GM19351 (cell line): ENCODE measurements around the gene AQP11.
"Not testable (repeated sequence)": the region's sequence is repeated elsewhere in the genome, so short reads cannot be mapped to it uniquely, and the experiment has no call there.

Experiments used
- ATAC-seq: cut with Tn5 transposase; IDR thresholded peaks from one replicate; pipeline ENCODE4 v1.9.1; 2021; ENCODE audit warnings: mild to moderate bottlenecking, moderate library complexity; ENCODE audit not compliant: unreplicated experiment

AQP11 gene

GRCh38 chr11:77592727-77593126 is 3.0 kb downstream of the AQP11 start:
- ATAC-seq, result no peak

DNA sequence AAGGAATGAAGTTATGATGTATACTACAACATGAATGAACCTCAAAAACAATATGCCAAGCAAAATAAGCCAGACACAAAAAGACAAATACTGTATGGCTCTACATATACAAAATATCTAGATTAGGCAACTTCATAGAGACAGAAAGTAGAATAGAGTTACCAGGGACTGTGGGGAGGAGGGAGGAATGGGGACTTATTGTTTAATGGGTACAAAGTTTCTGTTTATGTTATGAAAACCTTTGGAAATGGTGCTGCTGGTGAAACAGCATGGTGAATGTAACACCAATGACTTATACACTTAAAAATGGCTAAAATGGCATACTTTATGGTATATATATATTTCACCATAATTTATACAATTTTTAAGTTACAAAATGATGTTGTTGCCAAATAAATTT is 4.1 kb downstream of the AQP11 start:
- no peak for ATAC-seq

DNA sequence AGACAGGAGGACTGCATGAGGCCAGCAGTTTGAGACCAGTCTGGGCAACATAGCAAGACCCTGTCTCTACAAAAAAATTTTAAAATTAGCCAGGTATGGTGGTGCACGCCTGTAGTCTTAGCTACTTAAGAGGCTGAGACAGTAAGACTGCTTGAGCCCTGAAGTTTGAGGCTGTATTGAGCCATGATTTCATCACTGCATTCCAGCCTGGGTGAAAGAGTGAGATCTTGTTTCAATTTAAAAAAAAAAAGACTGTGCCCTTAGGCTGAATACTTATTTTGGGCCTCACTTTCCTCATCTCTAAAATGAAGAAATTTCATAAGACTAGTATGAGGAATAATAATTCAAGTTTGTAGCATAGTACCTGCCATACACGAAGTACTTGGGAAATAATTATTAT is 6.9 kb downstream of the AQP11 start:
- no peak for ATAC-seq

DNA sequence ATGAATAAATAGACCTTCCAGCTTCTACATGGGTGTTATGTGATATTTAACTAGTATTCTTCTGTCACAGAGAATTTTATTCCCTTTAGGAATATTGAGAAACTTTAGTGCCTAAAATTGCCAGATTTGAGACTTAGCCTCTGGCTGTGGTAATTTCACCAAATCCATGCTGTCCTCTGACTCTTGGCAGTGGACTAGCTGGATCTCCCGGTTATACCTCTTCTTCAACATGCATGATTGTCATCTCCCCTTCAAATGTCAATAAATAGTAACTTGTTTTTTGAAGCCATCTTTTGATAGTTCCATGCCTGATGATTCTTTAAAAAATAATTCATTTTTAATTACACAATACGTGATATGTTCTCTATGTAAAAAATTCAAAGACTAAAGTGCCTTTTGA is 8.4 kb downstream of the AQP11 start:
- no peak for ATAC-seq

- no peak for ATAC-seq
Observed at GRCh38 chr11:77602381-77603088, 12.8 kb downstream of the AQP11 start.

DNA sequence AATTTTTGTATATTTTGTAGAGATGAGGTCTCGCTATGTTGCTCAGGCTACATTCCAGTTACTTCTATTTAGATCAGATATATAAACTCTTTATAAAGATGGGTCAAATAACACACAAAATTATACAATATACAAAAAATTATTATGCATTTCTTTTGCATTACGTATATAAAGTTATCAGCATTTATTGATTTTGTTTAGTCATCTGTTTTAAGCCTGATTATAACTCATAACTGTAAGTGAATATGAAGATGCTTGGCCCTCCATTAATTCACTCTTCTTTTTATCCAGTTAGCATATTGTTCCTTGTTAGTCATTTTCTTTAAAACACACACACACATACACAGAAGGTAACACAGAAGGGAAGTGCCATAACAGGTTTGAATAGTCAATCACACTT is 14.5 kb downstream of the AQP11 start:
- no peak for ATAC-seq

GRCh38 chr11:77609234-77609633 is 19.5 kb downstream of the AQP11 start:
- ATAC-seq, result no peak

GRCh38 chr11:77611921-77612320 is 22.2 kb downstream of the AQP11 start:
- no peak for ATAC-seq

- no peak for ATAC-seq
Observed at GRCh38 chr11:77617892-77618291, 28.1 kb downstream of the AQP11 start.

GRCh38 chr11:77619576-77620198 is 29.9 kb downstream of the AQP11 start:
- no peak for ATAC-seq

DNA sequence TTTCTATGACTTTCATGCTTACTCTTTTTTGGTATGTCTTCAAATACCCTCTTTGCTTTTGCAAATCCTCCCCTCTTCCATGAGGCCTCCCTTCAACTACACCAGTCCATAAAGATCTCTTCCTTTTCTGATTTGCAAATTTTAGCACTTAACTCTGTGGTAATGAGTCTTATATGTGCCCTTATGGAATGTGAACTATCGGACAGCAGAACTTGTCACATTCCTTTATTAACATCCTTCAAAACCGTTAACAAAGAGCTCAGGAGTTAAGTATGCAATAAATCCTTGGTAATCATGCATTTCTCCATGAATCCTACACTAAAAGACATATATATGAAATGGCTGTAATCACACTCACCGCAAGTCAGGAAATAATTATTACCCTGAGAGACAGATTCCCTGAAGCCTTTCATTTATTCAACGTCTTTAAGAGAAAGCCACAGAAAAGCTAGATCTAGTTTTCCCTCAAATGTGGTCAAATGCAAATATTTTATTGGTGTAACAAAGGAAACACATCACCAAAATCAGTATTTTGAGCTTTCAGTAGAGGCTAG is 40.5 kb downstream of the AQP11 start:
- no peak for ATAC-seq

DNA sequence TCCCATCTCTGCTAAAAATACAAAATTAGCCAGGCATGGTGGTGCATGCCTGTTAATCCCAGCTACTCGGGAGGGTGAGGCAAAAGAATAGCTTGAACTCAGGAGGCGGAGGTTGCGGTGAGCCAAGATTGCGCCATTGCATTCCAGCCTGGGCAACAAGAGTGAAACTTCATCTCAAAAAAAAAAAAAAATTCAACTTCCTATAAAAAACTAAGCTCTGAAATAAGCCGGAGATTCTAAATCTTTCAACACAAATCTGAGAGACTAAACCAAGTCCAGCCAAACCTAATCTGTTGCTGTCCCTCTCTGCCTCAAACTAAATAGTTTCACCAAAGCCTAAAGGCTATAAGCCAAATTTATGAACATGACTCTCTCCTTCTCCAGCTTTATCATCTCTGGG is 44.2 kb downstream of the AQP11 start:
- not testable (repeated sequence) for ATAC-seq

- ATAC-seq, result no peak
Observed at GRCh38 chr11:77636731-77637344, 47.1 kb downstream of the AQP11 start.

GRCh38 chr11:77637345-77638165 is 47.8 kb downstream of the AQP11 start, which contains the start of gene CLNS1A:
TSS of gene CLNS1A (minus strand) at chr11:77637794. CDS start at chr11:77637714, 80 bp downstream.
- peak; percentile 97 for ATAC-seq

DNA sequence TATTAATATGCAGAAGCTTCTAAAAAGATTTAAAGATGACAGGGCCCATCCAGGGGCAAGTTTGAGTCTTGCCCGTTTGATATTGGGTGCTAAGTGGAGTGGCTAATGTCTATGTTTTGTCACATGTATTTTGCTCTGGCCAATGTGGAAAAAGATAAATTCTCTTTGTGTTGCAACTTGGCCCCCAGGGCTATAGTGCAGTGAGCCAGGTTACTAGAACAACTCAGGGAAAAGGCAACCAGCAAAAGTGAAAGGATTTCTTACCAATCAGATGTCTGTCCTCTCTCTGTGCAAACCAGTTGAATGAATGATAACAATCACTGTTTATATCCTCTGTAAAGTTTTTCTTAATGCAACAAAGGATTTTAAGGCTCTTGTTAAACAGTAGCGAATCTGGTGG is 52.5 kb downstream of the AQP11 start:
- no peak for ATAC-seq

DNA sequence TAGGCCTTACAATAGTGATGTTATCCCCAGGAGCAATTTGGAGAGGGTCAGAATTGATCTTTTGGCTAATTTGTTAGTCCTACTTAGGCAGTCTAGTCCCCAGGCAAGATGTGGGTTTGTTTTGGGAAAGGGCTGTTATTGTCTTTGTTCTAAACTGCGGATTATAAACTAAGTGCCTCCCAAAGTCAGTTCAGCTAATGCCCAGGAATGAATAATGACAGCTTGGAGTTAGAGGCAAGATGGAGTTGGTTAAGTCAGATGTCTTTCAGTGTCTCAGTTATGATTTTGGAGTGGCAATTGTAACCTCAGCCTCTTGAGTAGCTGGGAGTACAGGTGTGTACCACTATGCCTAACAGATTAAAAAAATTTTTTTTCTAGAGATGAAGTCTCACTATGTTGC is 55.1 kb downstream of the AQP11 start:
- no peak for ATAC-seq

- no peak for ATAC-seq
Observed at GRCh38 chr11:77647654-77648305, 58.0 kb downstream of the AQP11 start.

GRCh38 chr11:77650123-77650522 is 60.4 kb downstream of the AQP11 start:
- ATAC-seq, result no peak

- ATAC-seq, result no peak
Observed at GRCh38 chr11:77654770-77655434, 65.1 kb downstream of the AQP11 start.

GRCh38 chr11:77656362-77656761 is 66.6 kb downstream of the AQP11 start:
- no peak for ATAC-seq
